Measurements from ENCODE around the gene PLAA. TPM values are rescaled to one million over a fixed set of nuclear protein-coding genes. Genes with fewer than 3 reads are reported as not detected.

Gene PLAA
- total and polyA plus RNA-seq, 2 experiments from 2014 or later = 22.8 to 33.9 TPM

DNA sequence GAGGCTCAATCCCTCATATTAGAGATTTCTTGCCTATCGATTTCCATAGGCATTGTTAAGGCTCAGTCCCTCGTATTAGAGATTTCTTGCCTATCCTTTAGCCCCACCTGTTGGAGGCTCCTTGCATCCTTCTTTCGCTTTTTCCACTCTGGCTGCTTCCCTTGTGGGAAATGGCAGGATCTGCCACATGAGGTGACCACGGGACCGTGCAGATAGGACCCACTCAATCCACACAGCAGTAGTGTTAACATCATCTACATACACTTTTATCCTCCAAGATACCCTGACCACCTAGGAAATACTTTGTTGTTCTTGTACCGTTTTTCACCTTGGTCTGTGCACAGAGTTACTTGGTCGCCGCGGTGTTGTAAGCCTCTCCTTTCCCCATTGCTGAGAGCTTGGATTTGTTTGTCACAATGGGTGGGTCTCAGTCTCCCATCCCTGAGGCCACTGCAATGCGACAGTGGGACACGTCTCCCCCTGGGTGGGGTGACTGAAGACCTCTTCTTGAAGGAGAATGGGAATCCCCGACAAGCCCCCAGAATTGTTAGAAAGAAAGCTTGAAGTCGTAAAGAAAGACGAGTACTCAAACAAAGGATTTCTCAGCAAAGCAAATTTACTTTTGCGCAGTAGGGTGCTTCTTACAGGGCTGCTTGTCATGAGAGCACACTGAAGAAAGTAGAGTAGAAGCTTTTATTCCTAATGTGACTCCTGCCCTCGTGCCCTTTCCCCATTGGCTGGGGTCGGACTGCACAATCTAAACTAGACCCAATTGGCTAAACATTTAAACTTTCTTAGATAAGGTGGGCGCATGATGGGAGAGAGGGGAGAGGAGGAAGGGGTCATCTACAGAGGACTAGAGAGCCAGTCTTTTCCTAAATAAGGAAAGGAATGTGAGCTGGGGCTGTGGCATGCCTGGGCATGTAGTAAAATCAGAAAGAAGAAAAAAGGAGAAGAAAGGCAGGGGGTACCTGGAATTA, 29.0 kb upstream of the PLAA start:
- Histone ChIP-seq H3K4me3 (peak overlapping the region; percentile 31), H3K27me3 (no peaks in the 10 kb centered on the region), H3K9me3 (ENCODE audit: low read depth) (no peaks in the 10 kb centered on the region), H3K9me2 (replicated peaks; ENCODE audit: insufficient read depth) (no peaks in the 10 kb centered on the region), H2AFZ (peak overlapping the region; percentile 52), H4K20me1 (ENCODE audit: insufficient read depth, poor library complexity, severe bottlenecking) (no peaks in the 10 kb centered on the region), H3K27ac (peak overlapping the region; percentile 88), H3K79me2 (peaks cover 3% of the 10 kb centered on the region), H3K4me2 (peak overlapping the region; percentile 75), H3K4me1 (ENCODE audit: insufficient read depth) (no peaks in the 10 kb centered on the region), H3K36me3 (replicated peaks; ENCODE audit: insufficient read depth, low read depth) (no peaks in the 10 kb centered on the region)
- no peak for TF ChIP-seq EZH2phosphoT487 (IDR thresholded peaks at IDR 0.05; ENCODE audit: low read depth, severe bottlenecking, unreplicated experiment)
- TF ChIP-seq, protein P1, sequence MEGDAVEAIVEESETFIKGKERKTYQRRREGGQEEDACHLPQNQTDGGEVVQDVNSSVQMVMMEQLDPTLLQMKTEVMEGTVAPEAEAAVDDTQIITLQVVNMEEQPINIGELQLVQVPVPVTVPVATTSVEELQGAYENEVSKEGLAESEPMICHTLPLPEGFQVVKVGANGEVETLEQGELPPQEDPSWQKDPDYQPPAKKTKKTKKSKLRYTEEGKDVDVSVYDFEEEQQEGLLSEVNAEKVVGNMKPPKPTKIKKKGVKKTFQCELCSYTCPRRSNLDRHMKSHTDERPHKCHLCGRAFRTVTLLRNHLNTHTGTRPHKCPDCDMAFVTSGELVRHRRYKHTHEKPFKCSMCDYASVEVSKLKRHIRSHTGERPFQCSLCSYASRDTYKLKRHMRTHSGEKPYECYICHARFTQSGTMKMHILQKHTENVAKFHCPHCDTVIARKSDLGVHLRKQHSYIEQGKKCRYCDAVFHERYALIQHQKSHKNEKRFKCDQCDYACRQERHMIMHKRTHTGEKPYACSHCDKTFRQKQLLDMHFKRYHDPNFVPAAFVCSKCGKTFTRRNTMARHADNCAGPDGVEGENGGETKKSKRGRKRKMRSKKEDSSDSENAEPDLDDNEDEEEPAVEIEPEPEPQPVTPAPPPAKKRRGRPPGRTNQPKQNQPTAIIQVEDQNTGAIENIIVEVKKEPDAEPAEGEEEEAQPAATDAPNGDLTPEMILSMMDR (IDR thresholded peaks at IDR 0.05; ENCODE audit: poor library complexity) = peak; percentile 83
- WGBS (ENCODE audit: low lambda C conversion rate, missing lambda C conversion rate) = 6% methylated on average over 18 of the region's 18 CpGs
- peak; percentile 85 for DNase-seq (ENCODE audit: low spot score)

DNA sequence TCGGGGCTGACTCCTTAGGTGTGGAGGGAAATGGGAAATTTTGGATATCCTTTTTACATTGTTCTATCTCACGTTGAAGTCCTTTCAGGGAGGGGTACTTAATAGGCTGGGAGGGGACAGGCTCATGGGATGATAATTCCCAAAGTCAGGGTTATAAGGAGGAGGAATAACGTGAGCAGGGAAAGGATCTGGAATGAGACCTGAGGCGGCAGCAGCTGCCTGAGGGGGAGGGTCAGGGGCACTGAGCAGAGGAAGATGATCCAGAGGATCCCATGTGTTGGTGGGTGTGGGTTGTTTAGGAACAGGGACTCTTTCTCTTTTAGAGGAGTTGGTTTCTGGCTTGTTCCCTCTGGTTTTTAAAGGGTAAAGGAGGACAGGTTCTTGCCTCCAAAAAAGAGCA, 27.9 kb upstream of the PLAA start:
- Histone ChIP-seq H4K20me1 (ENCODE audit: insufficient read depth, poor library complexity, severe bottlenecking) (no peaks in the 10 kb centered on the region), H3K9me2 (replicated peaks; ENCODE audit: insufficient read depth) (no peaks in the 10 kb centered on the region), H3K36me3 (replicated peaks; ENCODE audit: insufficient read depth, low read depth) (no peaks in the 10 kb centered on the region), H3K4me1 (ENCODE audit: insufficient read depth) (no peaks in the 10 kb centered on the region), H2AFZ (peak overlapping the region; percentile 46), H3K27ac (peak overlapping the region; percentile 88), H3K4me3 (no peak overlapping the region), H3K9me3 (ENCODE audit: low read depth) (no peaks in the 10 kb centered on the region), H3K79me2 (peaks cover 12% of the 10 kb centered on the region), H3K4me2 (peak overlapping the region; percentile 75), H3K27me3 (no peaks in the 10 kb centered on the region)
- TF ChIP-seq, protein P1 (IDR thresholded peaks at IDR 0.05; ENCODE audit: poor library complexity) = no peak
- no peak for TF ChIP-seq EZH2phosphoT487 (IDR thresholded peaks at IDR 0.05; ENCODE audit: low read depth, severe bottlenecking, unreplicated experiment)
- no peak for TF ChIP-seq EZH2 (IDR thresholded peaks at IDR 0.05; ENCODE audit: borderline replicate concordance)
- no peak for DNase-seq (ENCODE audit: low spot score)
- WGBS (ENCODE audit: low lambda C conversion rate, missing lambda C conversion rate) = 74% methylated on average over 4 of the region's 4 CpGs

DNA sequence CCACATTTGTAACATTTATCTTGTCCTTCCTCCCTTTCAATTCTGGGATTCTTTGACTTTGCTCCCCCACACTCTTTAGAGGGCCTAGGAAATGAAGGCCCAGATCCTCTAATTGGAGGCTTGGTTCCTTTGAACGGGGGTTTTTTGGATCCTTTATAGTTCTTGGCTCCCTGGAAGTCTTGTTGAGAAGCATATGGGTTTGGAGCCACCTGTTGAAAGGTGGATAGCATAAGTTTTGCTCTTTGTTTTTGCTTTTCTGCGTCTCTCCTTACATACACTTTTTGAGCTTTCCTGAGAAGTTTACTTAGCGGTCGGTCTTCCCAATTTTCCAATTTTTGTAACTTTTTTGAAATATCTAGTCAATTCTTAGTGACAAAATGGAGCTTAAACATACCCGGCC, 26.9 kb upstream of the PLAA start:
- TF ChIP-seq EZH2 (IDR thresholded peaks at IDR 0.05; ENCODE audit: borderline replicate concordance) (no peak), EZH2phosphoT487 (IDR thresholded peaks at IDR 0.05; ENCODE audit: low read depth, severe bottlenecking, unreplicated experiment) (no peak)
- TF ChIP-seq, protein P1 (IDR thresholded peaks at IDR 0.05; ENCODE audit: poor library complexity) = no peak
- no peaks in the 10 kb centered on the region for H3K4me1 ChIP-seq (ENCODE audit: insufficient read depth)
- H3K36me3 ChIP-seq (replicated peaks; ENCODE audit: insufficient read depth, low read depth) = no peaks in the 10 kb centered on the region
- H3K27me3 ChIP-seq = no peaks in the 10 kb centered on the region
- H3K27ac ChIP-seq = no peak overlapping the region
- no peaks in the 10 kb centered on the region for H3K9me3 ChIP-seq (ENCODE audit: low read depth)
- no peak overlapping the region for H3K4me3 ChIP-seq
- 94% methylated on average over 5 of the region's 5 CpGs for WGBS (ENCODE audit: low lambda C conversion rate, missing lambda C conversion rate)
- peaks cover 21% of the 10 kb centered on the region for H3K79me2 ChIP-seq
- no peaks in the 10 kb centered on the region for H3K9me2 ChIP-seq (replicated peaks; ENCODE audit: insufficient read depth)
- H3K4me2 ChIP-seq = no peak overlapping the region
- no peaks in the 10 kb centered on the region for H4K20me1 ChIP-seq (ENCODE audit: insufficient read depth, poor library complexity, severe bottlenecking)
- DNase-seq (ENCODE audit: low spot score) = no peak
- no peak overlapping the region for H2AFZ ChIP-seq
